Liver (tissue), 9 donors: ENCODE data around the gene SOX2. TPM values are rescaled to one million over a fixed set of nuclear protein-coding genes. Genes with fewer than 3 reads are reported as not detected.

Experiments
- DNase-seq: peaks from one replicate; pipeline ENCODE4 v3.0.0-alpha.2; 2017; ENCODE audit warnings: low spot score
- H3K27ac ChIP-seq, 2 donors: one replicate each; pipeline ENCODE4 v1.7.0; 2013; ENCODE audit warnings: inconsistent platforms in 2 of 2, low read length in 2 of 2, control low read depth in 1 of 2, low read depth in 1 of 2, mild to moderate bottlenecking in 1 of 2
- H3K27me3 ChIP-seq, 4 donors: one replicate each; pipeline versions ENCODE4 v1.6.1 to v1.7.0; 2013; ENCODE audit warnings: low read length in 3 of 4, inconsistent platforms in 1 of 4, mild to moderate bottlenecking in 1 of 4, moderate library complexity in 1 of 4; ENCODE audit not compliant: control insufficient read depth in 4 of 4, insufficient read depth in 4 of 4
- H3K36me3 ChIP-seq, 4 donors: one replicate each; pipeline versions ENCODE4 v1.6.1 to v1.7.0; 2013; ENCODE audit warnings: low read length in 3 of 4, mild to moderate bottlenecking in 3 of 4, low read depth in 1 of 4, moderate library complexity in 1 of 4; ENCODE audit not compliant: control insufficient read depth in 4 of 4, insufficient read depth in 3 of 4
- H3K4me1 ChIP-seq, 4 donors: one replicate each; pipeline versions ENCODE4 v1.6.1 to v1.7.0; 2013; ENCODE audit warnings: low read length in 3 of 4, mild to moderate bottlenecking in 3 of 4, moderate library complexity in 1 of 4; ENCODE audit not compliant: control insufficient read depth in 4 of 4, insufficient read depth in 4 of 4
- H3K4me3 ChIP-seq, 3 donors: one replicate each; pipeline versions ENCODE4 v1.6.1 to v1.7.0; 2013; ENCODE audit warnings: low read length in 3 of 3, control low read depth in 1 of 3, low read depth in 1 of 3, mild to moderate bottlenecking in 1 of 3
- H3K9ac ChIP-seq, 2 donors: one replicate each; pipeline ENCODE4 v1.7.0; 2013; ENCODE audit warnings: low read length in 2 of 2, mild to moderate bottlenecking in 2 of 2, moderate library complexity in 2 of 2, control low read depth in 1 of 2, low read depth in 1 of 2
- H3K9me3 ChIP-seq, 4 donors: one replicate each; pipeline versions ENCODE4 v1.6.1 to v1.7.0; 2013; ENCODE audit warnings: low read length in 3 of 4; ENCODE audit not compliant: control insufficient read depth in 4 of 4
- CTCF ChIP-seq: fragments of 150-350 bp; IDR thresholded peaks from 2 replicates; pipeline ENCODE4 v1.5.1; 2017; ENCODE audit warnings: improper control_type of control experiment, low read depth, low read length; ENCODE audit not compliant: missing input control
- EGR1 ChIP-seq, 2 donors: IDR thresholded peaks; 2 replicates each; pipeline ENCODE4 v1.6.1; 2016 to 2018; ENCODE audit warnings: antibody characterized with exemption in 2 of 2, low read depth in 2 of 2
- FOXA1 ChIP-seq: IDR thresholded peaks from 2 replicates; pipeline ENCODE4 v1.6.1; 2016; ENCODE audit warnings: antibody characterized with exemption
- FOXA2 ChIP-seq: IDR thresholded peaks from 2 replicates; pipeline ENCODE4 v1.6.1; 2016; ENCODE audit warnings: antibody characterized with exemption
- GABPA ChIP-seq, 2 donors: IDR thresholded peaks in 1 of 2; conservative IDR thresholded peaks in 1 of 2; 2 replicates each; pipeline ENCODE4 v1.6.1; 2016; ENCODE audit warnings: antibody characterized with exemption in 2 of 2, mild to moderate bottlenecking in 1 of 2, moderate library complexity in 1 of 2
- HNF4A ChIP-seq, 2 donors: conservative IDR thresholded peaks; 2 replicates each; pipeline ENCODE4 v1.6.1; 2016; ENCODE audit warnings: antibody characterized with exemption in 2 of 2, mild to moderate bottlenecking in 2 of 2
- HNF4G ChIP-seq: IDR thresholded peaks from 2 replicates; pipeline ENCODE4 v1.6.1; 2016; ENCODE audit warnings: antibody characterized with exemption
- JUND ChIP-seq, 2 donors: IDR thresholded peaks; 2 replicates each; pipeline ENCODE4 v1.6.1; 2016; ENCODE audit warnings: antibody characterized with exemption in 2 of 2
- NR2F2 ChIP-seq: IDR thresholded peaks from 2 replicates; pipeline ENCODE4 v1.6.1; 2016; ENCODE audit warnings: antibody characterized with exemption
- RAD21 ChIP-seq, 2 donors: IDR thresholded peaks; 2 replicates each; pipeline ENCODE4 v1.6.1; 2016; ENCODE audit warnings: antibody characterized with exemption in 2 of 2, mild to moderate bottlenecking in 2 of 2
- RXRA ChIP-seq, 2 donors: IDR thresholded peaks; 2 replicates each; pipeline ENCODE4 v1.6.1; 2017 to 2018; ENCODE audit warnings: antibody characterized with exemption in 2 of 2, mild to moderate bottlenecking in 1 of 2
- SP1 ChIP-seq: IDR thresholded peaks from 2 replicates; pipeline ENCODE4 v1.6.1; 2018; ENCODE audit warnings: antibody characterized with exemption, mild to moderate bottlenecking
- TAF1 ChIP-seq: conservative IDR thresholded peaks from 2 replicates; pipeline ENCODE4 v1.6.1; 2016; ENCODE audit warnings: antibody characterized with exemption, mild to moderate bottlenecking
- YY1 ChIP-seq: IDR thresholded peaks from 2 replicates; pipeline ENCODE4 v1.6.1; 2016; ENCODE audit warnings: antibody characterized with exemption, mild to moderate bottlenecking
- WGBS: extraction: QIAGEN DNeasy Blood & Tissue Kit; methylation state at CpG from one replicate; pipeline ENCODE4 v1.1.7; 2013; 5-methylcytosine and 5-hydroxymethylcytosine counted together
- polyA plus RNA-seq, 2 donors: library from polyadenylated mRNA; stranded (reverse) in 1 of 2; unstranded in 1 of 2; fragments of 200-250 nt in 1 of 2; fragments of >200 nt in 1 of 2; fragmentation: Nextera tagmentation in 1 of 2; extraction: Ambion mirVana in 1 of 2; gene quantifications; one replicate each; pipeline versions ENCODE4 v1.2.1 to v1.2.3, GENCODE V29; 2013 to 2015
- total RNA-seq, 2 donors: library from RNA; depleted of rRNA; stranded (reverse); fragments of >200 nt; gene quantifications; one replicate each; pipeline ENCODE4 v1.2.3, GENCODE V29; 2014
- TF ChIP-seq, protein P1 (sequence below): IDR thresholded peaks from 2 replicates; pipeline ENCODE4 v1.6.1; 2016; ENCODE audit warnings: antibody characterized with exemption
- TF ChIP-seq, protein P2 (sequence below): IDR thresholded peaks from 2 replicates; pipeline ENCODE4 v1.6.1; 2016; ENCODE audit warnings: antibody characterized with exemption
- TF ChIP-seq, protein P3 (sequence below): IDR thresholded peaks from 2 replicates; pipeline ENCODE4 v1.6.1; 2016; ENCODE audit warnings: antibody characterized with exemption, mild to moderate bottlenecking
- TF ChIP-seq, protein P4 (sequence below): IDR thresholded peaks from 2 replicates; pipeline ENCODE4 v1.6.1; 2016; ENCODE audit warnings: antibody characterized with exemption
- donor health status: healthy.
- donor health status: healthy.
- donor health status: healthy.
- donor health status: healthy.
- donor health status: healthy.

Gene SOX2
- total and polyA plus RNA-seq, 4 donors = 0.02 TPM; not detected in 3

- WGBS = 58% methylated on average over 3 of the region's 3 CpGs
Observed at GRCh38 chr3:181756645-181757297, 45.0 kb downstream of the SOX2 start.

More at GRCh38 chr3:181756645-181757297, 45.0 kb downstream of the SOX2 start:
- Histone ChIP-seq H3K36me3 (no peaks in the 10 kb centered on the region), H3K4me3 (no peak overlapping the region), H3K9me3 (no peaks in the 10 kb centered on the region), H3K27me3 (peaks cover 0 to 8% (median 1%) of the 10 kb centered on the region in 4 donors), H3K4me1 (no peaks in the 10 kb centered on the region), H3K9ac (no peak overlapping the region), H3K27ac (no peak overlapping the region)
- DNase-seq = no peak
- no peak for TF ChIP-seq CTCF
- no peak for TF ChIP-seq RAD21 (IDR thresholded peaks at IDR 0.05)
- TF ChIP-seq NR2F2 = no peak
- TF ChIP-seq RXRA (IDR thresholded peaks at IDR 0.05) = no peak
- no peak for TF ChIP-seq EGR1 (IDR thresholded peaks at IDR 0.05; ENCODE audit: low read depth in 2 of 2)
- TF ChIP-seq, protein P1, sequence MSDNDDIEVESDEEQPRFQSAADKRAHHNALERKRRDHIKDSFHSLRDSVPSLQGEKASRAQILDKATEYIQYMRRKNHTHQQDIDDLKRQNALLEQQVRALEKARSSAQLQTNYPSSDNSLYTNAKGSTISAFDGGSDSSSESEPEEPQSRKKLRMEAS = no peak
- no peak for TF ChIP-seq YY1
- TF ChIP-seq, protein P2, sequence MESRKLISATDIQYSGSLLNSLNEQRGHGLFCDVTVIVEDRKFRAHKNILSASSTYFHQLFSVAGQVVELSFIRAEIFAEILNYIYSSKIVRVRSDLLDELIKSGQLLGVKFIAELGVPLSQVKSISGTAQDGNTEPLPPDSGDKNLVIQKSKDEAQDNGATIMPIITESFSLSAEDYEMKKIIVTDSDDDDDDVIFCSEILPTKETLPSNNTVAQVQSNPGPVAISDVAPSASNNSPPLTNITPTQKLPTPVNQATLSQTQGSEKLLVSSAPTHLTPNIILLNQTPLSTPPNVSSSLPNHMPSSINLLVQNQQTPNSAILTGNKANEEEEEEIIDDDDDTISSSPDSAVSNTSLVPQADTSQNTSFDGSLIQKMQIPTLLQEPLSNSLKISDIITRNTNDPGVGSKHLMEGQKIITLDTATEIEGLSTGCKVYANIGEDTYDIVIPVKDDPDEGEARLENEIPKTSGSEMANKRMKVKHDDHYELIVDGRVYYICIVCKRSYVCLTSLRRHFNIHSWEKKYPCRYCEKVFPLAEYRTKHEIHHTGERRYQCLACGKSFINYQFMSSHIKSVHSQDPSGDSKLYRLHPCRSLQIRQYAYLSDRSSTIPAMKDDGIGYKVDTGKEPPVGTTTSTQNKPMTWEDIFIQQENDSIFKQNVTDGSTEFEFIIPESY = no peak
- TF ChIP-seq TAF1 = no peak
- TF ChIP-seq, protein P3, sequence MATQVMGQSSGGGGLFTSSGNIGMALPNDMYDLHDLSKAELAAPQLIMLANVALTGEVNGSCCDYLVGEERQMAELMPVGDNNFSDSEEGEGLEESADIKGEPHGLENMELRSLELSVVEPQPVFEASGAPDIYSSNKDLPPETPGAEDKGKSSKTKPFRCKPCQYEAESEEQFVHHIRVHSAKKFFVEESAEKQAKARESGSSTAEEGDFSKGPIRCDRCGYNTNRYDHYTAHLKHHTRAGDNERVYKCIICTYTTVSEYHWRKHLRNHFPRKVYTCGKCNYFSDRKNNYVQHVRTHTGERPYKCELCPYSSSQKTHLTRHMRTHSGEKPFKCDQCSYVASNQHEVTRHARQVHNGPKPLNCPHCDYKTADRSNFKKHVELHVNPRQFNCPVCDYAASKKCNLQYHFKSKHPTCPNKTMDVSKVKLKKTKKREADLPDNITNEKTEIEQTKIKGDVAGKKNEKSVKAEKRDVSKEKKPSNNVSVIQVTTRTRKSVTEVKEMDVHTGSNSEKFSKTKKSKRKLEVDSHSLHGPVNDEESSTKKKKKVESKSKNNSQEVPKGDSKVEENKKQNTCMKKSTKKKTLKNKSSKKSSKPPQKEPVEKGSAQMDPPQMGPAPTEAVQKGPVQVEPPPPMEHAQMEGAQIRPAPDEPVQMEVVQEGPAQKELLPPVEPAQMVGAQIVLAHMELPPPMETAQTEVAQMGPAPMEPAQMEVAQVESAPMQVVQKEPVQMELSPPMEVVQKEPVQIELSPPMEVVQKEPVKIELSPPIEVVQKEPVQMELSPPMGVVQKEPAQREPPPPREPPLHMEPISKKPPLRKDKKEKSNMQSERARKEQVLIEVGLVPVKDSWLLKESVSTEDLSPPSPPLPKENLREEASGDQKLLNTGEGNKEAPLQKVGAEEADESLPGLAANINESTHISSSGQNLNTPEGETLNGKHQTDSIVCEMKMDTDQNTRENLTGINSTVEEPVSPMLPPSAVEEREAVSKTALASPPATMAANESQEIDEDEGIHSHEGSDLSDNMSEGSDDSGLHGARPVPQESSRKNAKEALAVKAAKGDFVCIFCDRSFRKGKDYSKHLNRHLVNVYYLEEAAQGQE = no peak
- TF ChIP-seq, protein P4, sequence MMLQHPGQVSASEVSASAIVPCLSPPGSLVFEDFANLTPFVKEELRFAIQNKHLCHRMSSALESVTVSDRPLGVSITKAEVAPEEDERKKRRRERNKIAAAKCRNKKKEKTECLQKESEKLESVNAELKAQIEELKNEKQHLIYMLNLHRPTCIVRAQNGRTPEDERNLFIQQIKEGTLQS = no peak
- no peak for TF ChIP-seq HNF4G
- no peak for TF ChIP-seq GABPA (IDR thresholded peaks at IDR 0.05 in 1 of 2, conservative IDR thresholded peaks at IDR 0.05 in 1 of 2)
- no peak for TF ChIP-seq FOXA1
- no peak for TF ChIP-seq JUND (IDR thresholded peaks at IDR 0.05)
- TF ChIP-seq SP1 = no peak
- TF ChIP-seq HNF4A (conservative IDR thresholded peaks at IDR 0.05) = no peak
- no peak for TF ChIP-seq FOXA2
